CD14-positive monocyte (primary cell): ENCODE data around the gene INSIG2. TPM values are rescaled to one million over a fixed set of nuclear protein-coding genes. Genes with fewer than 3 reads are reported as not detected.

Source experiments
- DNase-seq, 3 donors: peaks; one replicate each; pipeline ENCODE4 v3.0.0-alpha.2; 2011 to 2022
- H2AFZ ChIP-seq: 2 replicates; pipeline ENCODE4 v1.6.0; 2012; ENCODE audit warnings: mild to moderate bottlenecking, low read depth, low read length, inconsistent platforms; ENCODE audit not compliant: insufficient read depth, poor library complexity, severe bottlenecking
- H3K27ac ChIP-seq, 2 donors: 1 replicate in 1 of 2; 2 replicates in 1 of 2; pipeline ENCODE4 v1.5.1; 2012 to 2013; ENCODE audit warnings: low read length in 2 of 2, control low read depth in 1 of 2, inconsistent platforms in 1 of 2, low read depth in 1 of 2, mild to moderate bottlenecking in 1 of 2
- H3K27me3 ChIP-seq, 2 donors: one replicate each; pipeline versions ENCODE4 v1.6.0 to v1.6.1; 2011 to 2013; ENCODE audit warnings: low read length in 2 of 2; ENCODE audit not compliant: control insufficient read depth in 2 of 2, insufficient read depth in 2 of 2
- H3K36me3 ChIP-seq, 2 donors: replicated peaks in 1 of 2; 1 replicate in 1 of 2; 2 replicates in 1 of 2; pipeline versions ENCODE4 v1.5.1 to v1.6.1; 2012 to 2013; ENCODE audit warnings: low read length in 2 of 2, control low read depth in 1 of 2, inconsistent platforms in 1 of 2, mild to moderate bottlenecking in 1 of 2; ENCODE audit not compliant: insufficient read depth in 2 of 2, control insufficient read depth in 1 of 2
- H3K4me1 ChIP-seq, 2 donors: 1 replicate in 1 of 2; 2 replicates in 1 of 2; pipeline versions ENCODE4 v1.5.1 to v1.6.1; 2012 to 2013; ENCODE audit warnings: low read length in 2 of 2, control low read depth in 1 of 2, inconsistent platforms in 1 of 2, mild to moderate bottlenecking in 1 of 2, moderate library complexity in 1 of 2; ENCODE audit not compliant: insufficient read depth in 2 of 2, control insufficient read depth in 1 of 2
- H3K4me2 ChIP-seq: replicated peaks from 2 replicates; pipeline ENCODE3; 2012; ENCODE audit warnings: low read length, moderate library complexity, mild to moderate bottlenecking; ENCODE audit not compliant: poor library complexity, severe bottlenecking; ENCODE audit errors: extremely low read depth
- H3K4me3 ChIP-seq, 3 experiments: fragments of 200-600 bp in 1 of 3; sonication (generic) in 1 of 3; replicated peaks in 1 of 3; 1 replicate in 2 of 3; 2 replicates in 1 of 3; pipeline ENCODE4 v1.5.1; 2011 to 2013; ENCODE audit warnings: low read length in 3 of 3, mild to moderate bottlenecking in 3 of 3, control low read depth in 2 of 3, low read depth in 2 of 3, inconsistent platforms in 1 of 3, moderate library complexity in 1 of 3
- H3K79me2 ChIP-seq: 2 replicates; pipeline ENCODE4 v1.6.0; 2012; ENCODE audit warnings: mild to moderate bottlenecking, control low read depth, inconsistent platforms, low read length, moderate library complexity; ENCODE audit not compliant: insufficient read depth
- H3K9ac ChIP-seq: 2 replicates; pipeline ENCODE4 v1.6.0; 2017; ENCODE audit warnings: low read length, mild to moderate bottlenecking; ENCODE audit not compliant: insufficient read depth, poor library complexity, severe bottlenecking
- H3K9me3 ChIP-seq, 2 donors: replicated peaks in 1 of 2; 1 replicate in 1 of 2; 2 replicates in 1 of 2; pipeline versions ENCODE4 v1.5.1 to v1.6.1; 2012 to 2013; ENCODE audit warnings: low read length in 2 of 2, control low read depth in 1 of 2; ENCODE audit not compliant: control insufficient read depth in 1 of 2, insufficient read depth in 1 of 2
- H4K20me1 ChIP-seq: 2 replicates; pipeline ENCODE4 v1.6.0; 2012; ENCODE audit warnings: mild to moderate bottlenecking, low read length, control low read depth, moderate library complexity; ENCODE audit not compliant: insufficient read depth
- H3K27ac Mint-ChIP-seq, 7 donors: one replicate each; pipeline ENCODE4 v1.8.0; 2020; ENCODE audit warnings: mild to moderate bottlenecking in 7 of 7, mixed read lengths in 7 of 7, moderate library complexity in 6 of 7, inconsistent platforms in 2 of 7
- H3K27me3 Mint-ChIP-seq, 3 donors: one replicate each; pipeline ENCODE4 v1.8.0; 2021 to 2022; ENCODE audit warnings: low read depth in 3 of 3, mild to moderate bottlenecking in 3 of 3, mixed read lengths in 3 of 3, moderate library complexity in 3 of 3, inconsistent platforms in 1 of 3
- H3K36me3 Mint-ChIP-seq, 2 donors: one replicate each; pipeline ENCODE4 v1.8.0; 2020; ENCODE audit warnings: mixed read lengths in 2 of 2, inconsistent platforms in 1 of 2, mild to moderate bottlenecking in 1 of 2
- H3K4me1 Mint-ChIP-seq: one replicate; pipeline ENCODE4 v1.8.0; 2020; ENCODE audit warnings: mild to moderate bottlenecking, mixed read lengths
- H3K4me3 Mint-ChIP-seq, 2 donors: one replicate each; pipeline ENCODE4 v1.8.0; 2020; ENCODE audit warnings: mild to moderate bottlenecking in 2 of 2, mixed read lengths in 2 of 2, moderate library complexity in 1 of 2
- H3K9me3 Mint-ChIP-seq, 7 donors: one replicate each; pipeline ENCODE4 v1.8.0; 2020 to 2022; ENCODE audit warnings: mixed read lengths in 7 of 7, mild to moderate bottlenecking in 6 of 7, moderate library complexity in 6 of 7, inconsistent platforms in 2 of 7
- WGBS: methylation state at CpG from one replicate; pipeline ENCODE4 v1.1.5; 2013; ENCODE audit warnings: missing lambda C conversion rate; ENCODE audit not compliant: insufficient coverage; 5-methylcytosine and 5-hydroxymethylcytosine counted together
- intact Hi-C, 2 donors: fragments of 100-400 bp; cut with micrococcal nuclease; formaldehyde crosslinking; loops; one replicate each; pipeline versions ENCODE4 v1.15.0 to v1.15.1; 2023
- polyA plus RNA-seq, 3 donors: library from polyadenylated mRNA; depleted of rRNA in 1 of 3; unstranded in 2 of 3; stranded (reverse) in 1 of 3; fragments of 300-500 nt in 2 of 3; fragments of >200 nt in 1 of 3; fragmentation: Illumina TruSeq in 2 of 3; gene quantifications; 1 replicate in 2 of 3; 2 replicates in 1 of 3; pipeline ENCODE4 v1.2.3, GENCODE V29; 2012 to 2021
- TF ChIP-seq, protein P1 (sequence below): fragments of 200-600 bp; IDR thresholded peaks from one replicate; pipeline ENCODE4 v1.8.0; 2022; ENCODE audit warnings: antibody characterized with exemption, mild to moderate bottlenecking

INSIG2 gene
- polyA plus RNA-seq, 3 donors = 13.6 to 17.2 (median 14.8) TPM

DNA sequence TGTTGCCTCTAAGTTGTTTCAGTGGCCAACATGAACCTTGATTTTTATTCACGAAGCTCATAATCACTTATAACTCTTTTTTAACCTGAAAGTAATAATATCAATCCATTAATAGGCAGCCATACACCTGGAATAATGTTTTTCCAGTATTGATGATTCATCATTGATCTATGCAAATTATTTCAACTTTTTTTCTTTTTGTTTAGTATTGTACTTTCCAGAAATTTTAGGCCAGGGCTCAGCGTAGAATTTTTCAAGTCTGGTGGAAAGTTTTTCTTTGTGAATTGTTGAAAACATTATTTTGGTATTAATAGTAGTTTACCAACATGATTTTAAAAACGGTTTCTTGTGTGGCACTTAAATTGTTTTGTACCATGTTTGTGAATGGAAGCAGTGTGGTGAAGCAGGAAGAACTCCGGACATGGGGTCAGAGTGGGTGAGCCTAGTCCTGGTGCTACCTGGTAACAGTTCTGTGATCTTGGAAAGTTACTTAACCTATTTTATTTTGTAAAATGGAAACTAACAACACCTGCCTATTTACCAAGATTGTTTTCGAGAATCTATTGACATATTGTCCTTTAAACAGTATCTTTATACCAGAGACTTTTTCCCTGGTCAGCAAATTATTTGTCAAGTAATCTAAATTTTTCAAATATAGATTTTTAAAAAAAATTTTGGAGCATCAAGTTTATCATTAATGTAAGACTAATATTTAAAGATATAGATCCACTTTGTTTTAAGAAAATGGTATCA lies 2.3 kb downstream of the INSIG2 start:
- H3K27me3 ChIP-seq = peaks cover 0 to 3% of the 10 kb centered on the region in 2 donors
- peaks cover 63% of the 10 kb centered on the region for H3K79me2 ChIP-seq
- Mint-ChIP-seq H3K27ac (no peak overlapping the region), H3K9me3 (peaks cover 0 to under 1% (median 0%) of the 10 kb centered on the region in 7 donors), H3K27me3 (peaks cover 0 to 1% (median 0%) of the 10 kb centered on the region in 3 donors), H3K36me3 (no peaks in the 10 kb centered on the region), H3K4me1 (peaks cover 28% of the 10 kb centered on the region), H3K4me3 (no peak overlapping the region)
- no peak overlapping the region for H2AFZ ChIP-seq
- H3K9me3 ChIP-seq = no peaks in the 10 kb centered on the region
- no peak for DNase-seq
- TF ChIP-seq, protein P1, sequence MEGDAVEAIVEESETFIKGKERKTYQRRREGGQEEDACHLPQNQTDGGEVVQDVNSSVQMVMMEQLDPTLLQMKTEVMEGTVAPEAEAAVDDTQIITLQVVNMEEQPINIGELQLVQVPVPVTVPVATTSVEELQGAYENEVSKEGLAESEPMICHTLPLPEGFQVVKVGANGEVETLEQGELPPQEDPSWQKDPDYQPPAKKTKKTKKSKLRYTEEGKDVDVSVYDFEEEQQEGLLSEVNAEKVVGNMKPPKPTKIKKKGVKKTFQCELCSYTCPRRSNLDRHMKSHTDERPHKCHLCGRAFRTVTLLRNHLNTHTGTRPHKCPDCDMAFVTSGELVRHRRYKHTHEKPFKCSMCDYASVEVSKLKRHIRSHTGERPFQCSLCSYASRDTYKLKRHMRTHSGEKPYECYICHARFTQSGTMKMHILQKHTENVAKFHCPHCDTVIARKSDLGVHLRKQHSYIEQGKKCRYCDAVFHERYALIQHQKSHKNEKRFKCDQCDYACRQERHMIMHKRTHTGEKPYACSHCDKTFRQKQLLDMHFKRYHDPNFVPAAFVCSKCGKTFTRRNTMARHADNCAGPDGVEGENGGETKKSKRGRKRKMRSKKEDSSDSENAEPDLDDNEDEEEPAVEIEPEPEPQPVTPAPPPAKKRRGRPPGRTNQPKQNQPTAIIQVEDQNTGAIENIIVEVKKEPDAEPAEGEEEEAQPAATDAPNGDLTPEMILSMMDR = no peak
- H3K4me1 ChIP-seq = peaks cover 25 to 32% of the 10 kb centered on the region in 2 donors
- intact Hi-C loops = no loop called here
- H3K9ac ChIP-seq = no peak overlapping the region
- H4K20me1 ChIP-seq = peaks cover 27% of the 10 kb centered on the region
- no peaks in the 10 kb centered on the region for H3K36me3 ChIP-seq
- H3K27ac ChIP-seq = no peak overlapping the region
- H3K4me2 ChIP-seq = peak overlapping the region; percentile 95
- 100% methylated on average over 1 of the region's 5 CpGs for WGBS
- H3K4me3 ChIP-seq = peak overlapping the region in 1 of 3 experiments; percentile 96

DNA sequence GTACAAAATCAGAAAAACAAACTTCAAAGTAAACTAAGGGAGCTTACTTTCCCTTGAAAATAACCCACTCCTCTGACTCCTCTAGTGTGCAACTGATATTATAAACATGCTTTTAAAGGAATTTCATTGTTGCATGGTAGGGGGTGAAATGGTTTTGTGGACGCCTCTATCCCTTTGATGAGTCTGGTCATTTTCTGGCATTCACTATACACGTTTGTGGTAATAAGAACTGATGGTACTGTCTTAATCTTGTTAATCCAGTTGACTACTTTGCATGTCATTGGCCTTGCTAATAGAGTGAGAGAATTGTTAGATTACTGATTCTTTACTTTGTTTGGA lies 2.8 kb downstream of the INSIG2 start:
- H3K9me3 Mint-ChIP-seq = peaks cover 0 to 2% (median 0%) of the 10 kb centered on the region in 7 donors
- TF ChIP-seq, protein P1 = no peak
- Histone ChIP-seq H3K27ac (no peak overlapping the region), H3K36me3 (no peaks in the 10 kb centered on the region), H3K4me1 (peaks cover 29 to 37% of the 10 kb centered on the region in 2 donors), H3K9ac (no peak overlapping the region), H3K4me3 (no peak overlapping the region), H3K9me3 (no peaks in the 10 kb centered on the region), H4K20me1 (peaks cover 32% of the 10 kb centered on the region), H3K27me3 (peaks cover 0 to 3% of the 10 kb centered on the region in 2 donors), H3K4me2 (no peak overlapping the region), H3K79me2 (peaks cover 68% of the 10 kb centered on the region), H2AFZ (no peak overlapping the region)
- no peak overlapping the region for H3K27ac Mint-ChIP-seq
- H3K4me1 Mint-ChIP-seq = peaks cover 31% of the 10 kb centered on the region
- H3K4me3 Mint-ChIP-seq = no peak overlapping the region
- intact Hi-C loops = no loop called here
- H3K27me3 Mint-ChIP-seq = peaks cover 0 to 1% (median 0%) of the 10 kb centered on the region in 3 donors
- WGBS = 93% methylated on average over 2 of the region's 2 CpGs
- DNase-seq = no peak
- no peaks in the 10 kb centered on the region for H3K36me3 Mint-ChIP-seq
